Muscle of leg (tissue), 11 donors: ENCODE data around the gene ABCG5. TPM values are rescaled to one million over a fixed set of nuclear protein-coding genes. Genes with fewer than 3 reads are reported as not detected.

ENCODE experiments used
- DNase-seq: peaks from one replicate; pipeline ENCODE4 v3.0.0; 2013
- H3K27ac ChIP-seq: one replicate; pipeline ENCODE4 v1.5.1; 2013; ENCODE audit warnings: mild to moderate bottlenecking, low read length, control low read depth
- H3K27me3 ChIP-seq: one replicate; pipeline ENCODE4 v1.6.1; 2013; ENCODE audit warnings: low read length; ENCODE audit not compliant: control insufficient read depth, insufficient read depth
- H3K36me3 ChIP-seq: one replicate; pipeline ENCODE4 v1.6.1; 2013; ENCODE audit warnings: low read length; ENCODE audit not compliant: control insufficient read depth, insufficient read depth
- H3K4me1 ChIP-seq: one replicate; pipeline ENCODE4 v1.6.1; 2013; ENCODE audit warnings: low read length; ENCODE audit not compliant: control insufficient read depth, insufficient read depth
- H3K4me3 ChIP-seq: one replicate; pipeline ENCODE4 v1.5.1; 2013; ENCODE audit warnings: low read length, control low read depth
- H3K9me3 ChIP-seq: replicated peaks from 2 replicates; pipeline ENCODE4 v1.6.1; 2013; ENCODE audit warnings: low read depth, low read length; ENCODE audit not compliant: control insufficient read depth
- WGBS: methylation state at CpG from one replicate; pipeline ENCODE4 v1.1.5; 2013; ENCODE audit warnings: missing lambda C conversion rate; ENCODE audit not compliant: insufficient coverage; 5-methylcytosine and 5-hydroxymethylcytosine counted together
- polyA plus RNA-seq, 8 donors: library from polyadenylated mRNA; unstranded; fragments of 120-200 nt; gene quantifications; one replicate each; pipeline versions ENCODE4 v1.2.1 to v1.2.3, GENCODE V29; 2013; ENCODE audit warnings: inconsistent platforms in 1 of 8, low replicate concordance in 1 of 8; ENCODE audit not compliant: insufficient read length in 8 of 8, insufficient read depth in 1 of 8
- total RNA-seq: library from RNA; stranded (reverse); fragments of 120-200 nt; gene quantifications from one replicate; pipeline ENCODE4 v1.2.4, GENCODE V29; 2013

Gene ABCG5
- total and polyA plus RNA-seq, 9 donors, result 0.06 to 0.78 (median 0.11) TPM; not detected in 3

DNA sequence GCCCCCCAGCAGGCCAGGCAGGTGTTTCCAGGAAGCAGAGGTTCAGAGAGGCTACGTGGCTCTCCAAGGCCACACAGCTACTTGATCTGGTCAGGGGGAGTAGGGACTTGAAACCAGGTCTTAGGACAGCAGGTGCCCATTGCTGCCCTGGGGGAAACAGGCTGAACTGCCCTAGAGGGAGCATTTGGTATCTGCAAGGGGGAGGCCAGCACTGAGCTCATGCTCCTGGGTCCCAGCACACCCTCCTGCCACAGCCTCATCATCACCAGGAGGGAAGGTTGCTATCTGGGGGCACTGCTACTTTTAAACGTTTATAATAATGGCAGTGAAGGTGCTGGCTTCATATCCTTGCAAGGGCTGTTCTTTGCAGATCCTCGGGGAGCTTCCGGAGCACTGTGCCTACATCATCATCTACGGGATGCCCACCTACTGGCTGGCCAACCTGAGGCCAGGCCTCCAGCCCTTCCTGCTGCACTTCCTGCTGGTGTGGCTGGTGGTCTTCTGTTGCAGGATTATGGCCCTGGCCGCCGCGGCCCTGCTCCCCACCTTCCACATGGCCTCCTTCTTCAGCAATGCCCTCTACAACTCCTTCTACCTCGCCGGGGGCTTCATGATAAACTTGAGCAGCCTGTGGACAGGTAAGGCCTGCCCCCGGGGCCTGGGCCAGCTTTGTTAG, 36.3 kb upstream of the ABCG5 start:
- Histone ChIP-seq H3K27me3 (peaks cover 9% of the 10 kb centered on the region), H3K27ac (no peak overlapping the region), H3K4me1 (no peaks in the 10 kb centered on the region), H3K4me3 (no peak overlapping the region), H3K9me3 (no peaks in the 10 kb centered on the region), H3K36me3 (no peaks in the 10 kb centered on the region)
- 86% methylated on average over 10 of the region's 11 CpGs for WGBS
- DNase-seq, result no peak

DNA sequence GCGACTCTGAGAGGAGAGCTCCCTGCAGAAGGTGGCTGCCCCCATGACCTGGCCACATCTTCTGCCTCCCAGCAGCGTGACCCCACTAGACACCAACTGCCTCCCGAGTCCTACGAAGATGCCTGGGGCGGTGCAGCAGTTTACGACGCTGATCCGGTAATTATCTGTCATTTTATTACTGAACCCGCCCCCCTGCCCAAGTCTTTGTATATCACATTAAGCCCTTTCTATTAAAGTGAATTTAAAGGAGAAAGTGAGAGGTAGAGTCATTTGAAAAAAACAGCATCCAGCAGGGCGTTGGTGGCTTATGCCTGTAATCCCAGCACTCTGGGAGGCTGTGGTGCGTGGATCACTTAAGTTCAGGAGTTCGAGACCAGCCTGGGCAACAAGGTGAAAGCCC, 33.5 kb upstream of the ABCG5 start:
- WGBS, result 86% methylated on average over 2 of the region's 12 CpGs
- no peak overlapping the region for H3K27ac ChIP-seq
- no peaks in the 10 kb centered on the region for H3K36me3 ChIP-seq
- no peak for DNase-seq
- no peaks in the 10 kb centered on the region for H3K4me1 ChIP-seq
- no peaks in the 10 kb centered on the region for H3K9me3 ChIP-seq
- no peak overlapping the region for H3K4me3 ChIP-seq
- peaks cover 9% of the 10 kb centered on the region for H3K27me3 ChIP-seq

DNA sequence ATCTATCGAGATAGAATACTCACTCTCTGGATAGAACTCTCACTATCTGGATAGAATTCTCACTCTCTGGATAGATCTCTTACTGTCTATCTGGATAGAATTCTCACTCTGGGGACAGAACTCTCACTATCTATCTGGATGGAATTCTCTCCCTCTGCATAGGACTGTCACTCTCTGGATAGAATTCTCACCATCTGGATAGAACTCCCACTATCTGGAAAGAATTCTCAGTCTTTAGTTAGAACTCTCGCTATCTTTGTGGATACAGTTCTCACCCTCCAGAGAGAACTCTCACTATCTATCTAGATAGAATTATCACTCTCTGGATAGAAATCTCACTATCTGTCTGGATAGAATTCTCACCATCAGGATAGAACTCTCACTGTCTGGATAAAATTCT, 16.7 kb upstream of the ABCG5 start:
- DNase-seq, result no peak
- H3K27me3 ChIP-seq, result peaks cover 3% of the 10 kb centered on the region

DNA sequence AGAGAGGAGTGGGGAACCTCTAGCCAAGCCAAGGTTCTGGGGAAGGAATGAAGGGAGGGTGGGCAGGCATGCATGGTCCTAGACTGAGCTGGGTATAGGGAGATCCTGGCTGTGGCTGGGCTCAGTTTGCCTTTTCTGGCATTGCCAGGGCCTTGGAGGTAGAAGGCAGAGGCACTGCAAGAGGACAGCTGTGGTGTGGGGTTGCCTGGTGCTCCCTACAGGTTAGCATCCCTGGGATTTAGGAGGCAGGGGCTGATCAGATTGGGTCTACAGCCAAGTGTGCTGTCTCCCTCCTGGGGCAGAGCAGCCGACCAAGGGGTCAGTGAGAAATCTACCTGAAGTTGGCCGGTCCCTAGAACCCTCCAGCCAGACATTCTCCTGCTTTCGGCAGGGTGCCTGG, 16.0 kb upstream of the ABCG5 start:
- Histone ChIP-seq H3K27ac (no peak overlapping the region), H3K27me3 (peaks cover 3% of the 10 kb centered on the region), H3K4me3 (no peak overlapping the region), H3K9me3 (no peaks in the 10 kb centered on the region), H3K4me1 (peaks cover 6% of the 10 kb centered on the region), H3K36me3 (no peaks in the 10 kb centered on the region)
- DNase-seq, result no peak
- WGBS, result 61% methylated on average over 3 of the region's 3 CpGs

More for the DNA sequence above, 16.7 kb upstream of the ABCG5 start:
- H3K4me1 ChIP-seq, result peaks cover 6% of the 10 kb centered on the region
- no peaks in the 10 kb centered on the region for H3K36me3 ChIP-seq
- no peak overlapping the region for H3K27ac ChIP-seq
- H3K9me3 ChIP-seq, result no peaks in the 10 kb centered on the region
- no peak overlapping the region for H3K4me3 ChIP-seq
- WGBS, result 60% methylated on average over 1 of the region's 2 CpGs

DNA sequence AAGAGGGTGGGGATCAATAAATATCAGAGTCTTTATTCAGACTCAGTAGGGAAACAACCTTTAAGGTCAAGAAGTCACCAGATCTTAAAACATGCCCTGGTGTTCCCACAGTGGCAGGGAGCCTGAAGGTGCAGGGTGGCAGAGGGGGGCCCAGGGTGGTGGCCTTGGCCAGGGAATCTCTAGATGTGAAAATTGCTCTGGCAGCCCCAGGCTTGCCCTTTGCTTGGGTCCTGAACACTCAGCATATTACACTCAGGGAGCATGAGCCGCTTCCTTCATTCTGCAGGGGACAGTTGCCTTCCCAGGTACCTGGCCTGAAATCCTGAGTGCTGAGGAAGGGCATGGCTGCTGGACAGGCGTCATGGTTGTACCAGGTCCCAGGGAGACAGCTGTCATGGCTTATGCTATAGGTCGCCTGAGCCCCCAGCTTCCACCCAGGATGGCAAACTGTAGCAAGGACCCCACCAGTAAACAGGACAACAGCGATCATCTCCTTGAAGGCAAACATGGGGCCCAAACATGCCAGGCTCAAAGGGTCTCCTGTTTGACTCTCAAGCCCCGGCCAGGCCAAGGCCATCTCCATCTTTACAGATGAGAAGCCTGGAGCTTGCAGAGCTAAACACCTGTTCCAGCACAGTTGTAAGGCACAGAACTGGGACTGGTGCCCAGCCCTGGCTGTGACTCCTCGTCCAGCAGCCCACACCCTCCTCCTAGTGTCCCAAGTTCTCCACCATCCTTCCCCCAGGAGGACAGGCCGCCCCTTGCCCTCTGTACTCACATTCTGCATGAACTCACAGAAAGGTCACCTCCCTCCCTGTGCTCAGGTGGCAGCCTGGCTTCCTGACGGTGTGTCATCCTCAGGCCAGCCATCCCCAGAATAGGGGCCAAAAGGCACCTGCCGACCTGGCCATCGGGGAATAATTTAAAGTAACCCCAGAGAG, 14.8 kb upstream of the ABCG5 start:
- H3K4me3 ChIP-seq, result no peak overlapping the region
- H3K27me3 ChIP-seq, result peaks cover 3% of the 10 kb centered on the region
- WGBS, result 78% methylated on average over 7 of the region's 10 CpGs
- no peak for DNase-seq
- no peaks in the 10 kb centered on the region for H3K36me3 ChIP-seq
- peaks cover 6% of the 10 kb centered on the region for H3K4me1 ChIP-seq
- H3K9me3 ChIP-seq, result no peaks in the 10 kb centered on the region
- H3K27ac ChIP-seq, result no peak overlapping the region

DNA sequence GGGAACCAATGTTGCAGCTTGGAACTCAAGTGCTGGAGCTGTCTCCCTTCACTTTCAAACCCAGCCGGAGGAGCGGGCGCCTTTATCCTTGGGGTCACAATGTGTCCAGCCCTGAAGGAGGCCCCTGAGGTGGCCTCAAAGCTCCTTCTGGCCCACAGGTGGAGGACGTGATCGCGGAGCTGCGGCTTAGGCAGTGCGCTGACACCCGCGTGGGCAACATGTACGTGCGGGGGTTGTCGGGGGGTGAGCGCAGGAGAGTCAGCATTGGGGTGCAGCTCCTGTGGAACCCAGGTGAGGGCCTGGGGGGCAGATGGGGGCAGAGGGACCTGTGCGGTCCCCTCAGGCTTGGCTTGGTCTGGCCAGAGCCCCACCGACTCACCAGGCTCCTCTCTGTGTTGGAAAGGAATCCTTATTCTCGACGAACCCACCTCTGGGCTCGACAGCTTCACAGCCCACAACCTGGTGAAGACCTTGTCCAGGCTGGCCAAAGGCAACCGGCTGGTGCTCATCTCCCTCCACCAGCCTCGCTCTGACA, 13.6 kb upstream of the ABCG5 start:
- Histone ChIP-seq H3K4me1 (peaks cover 6% of the 10 kb centered on the region), H3K36me3 (no peaks in the 10 kb centered on the region), H3K27me3 (peaks cover 3% of the 10 kb centered on the region), H3K9me3 (no peaks in the 10 kb centered on the region), H3K4me3 (no peak overlapping the region), H3K27ac (no peak overlapping the region)
- no peak for DNase-seq
- 90% methylated on average over 12 of the region's 21 CpGs for WGBS

DNA sequence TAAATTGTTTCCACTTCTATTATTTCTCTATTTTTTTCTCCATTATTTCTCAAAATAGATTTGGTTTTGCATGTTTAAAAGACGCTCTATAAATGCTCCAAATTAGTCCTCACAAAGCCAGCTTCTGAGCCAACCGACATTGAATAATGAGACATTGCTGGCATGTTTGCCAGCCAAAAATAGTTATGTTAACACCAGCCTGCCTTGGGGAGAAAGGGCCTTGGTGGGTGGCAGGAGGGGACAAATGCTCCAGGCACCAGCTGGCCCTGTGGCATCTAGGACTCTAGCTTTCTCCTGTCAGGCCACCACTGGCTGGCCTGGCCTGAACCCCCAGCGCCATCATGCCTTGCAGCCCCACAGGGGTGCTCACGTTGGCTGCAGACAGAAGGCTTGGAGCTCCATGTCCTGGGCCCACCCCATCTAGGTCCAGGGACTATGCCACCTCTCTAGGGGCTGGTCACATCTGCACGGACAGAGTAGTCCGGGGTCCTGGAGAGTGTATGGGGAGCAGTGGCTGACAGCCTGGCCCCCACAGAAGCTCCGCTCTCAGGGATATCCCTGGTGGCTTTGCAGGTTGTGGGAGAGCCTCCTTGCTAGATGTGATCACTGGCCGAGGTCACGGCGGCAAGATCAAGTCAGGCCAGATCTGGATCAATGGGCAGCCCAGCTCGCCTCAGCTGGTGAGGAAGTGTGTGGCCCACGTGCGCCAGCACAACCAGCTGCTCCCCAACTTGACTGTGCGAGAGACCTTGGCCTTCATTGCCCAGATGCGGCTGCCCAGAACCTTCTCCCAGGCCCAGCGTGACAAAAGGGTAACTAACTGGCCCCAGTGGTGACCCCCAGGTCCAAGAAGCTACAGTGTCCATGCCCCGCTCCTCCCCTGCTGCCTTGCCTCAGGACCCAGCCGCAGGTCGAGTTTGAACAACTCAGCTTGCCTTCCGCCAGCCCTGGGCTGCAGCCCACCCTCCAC, 12.7 kb upstream of the ABCG5 start:
- H3K36me3 ChIP-seq, result no peaks in the 10 kb centered on the region
- 87% methylated on average over 16 of the region's 20 CpGs for WGBS
- H3K27me3 ChIP-seq, result peaks cover 3% of the 10 kb centered on the region
- no peak overlapping the region for H3K4me3 ChIP-seq
- H3K27ac ChIP-seq, result no peak overlapping the region
- H3K9me3 ChIP-seq, result no peaks in the 10 kb centered on the region
- DNase-seq, result no peak
- peaks cover 6% of the 10 kb centered on the region for H3K4me1 ChIP-seq

DNA sequence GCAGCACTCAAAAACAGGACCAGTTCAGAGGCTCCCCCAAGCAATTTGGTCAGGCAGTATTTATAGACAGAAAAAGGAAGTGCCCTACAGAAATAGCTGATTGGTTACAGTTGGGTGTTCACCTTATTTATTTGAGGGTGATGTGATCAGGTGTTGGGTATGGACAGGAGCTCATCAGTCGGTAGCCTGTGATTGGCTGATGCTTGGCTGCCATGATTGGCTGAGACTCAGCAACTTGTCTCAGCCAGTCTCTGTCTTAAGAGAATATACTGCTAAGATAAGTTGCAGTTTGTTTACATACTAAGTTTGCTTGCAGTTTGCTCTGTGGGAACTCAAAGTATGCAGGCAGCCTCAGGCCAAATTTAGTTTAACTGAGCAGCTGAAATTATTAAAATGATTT, 9.6 kb upstream of the ABCG5 start:
- no peak overlapping the region for H3K4me3 ChIP-seq
- H3K36me3 ChIP-seq, result no peaks in the 10 kb centered on the region
- WGBS, result 80% methylated on average over 1 of the region's 1 CpG
- no peaks in the 10 kb centered on the region for H3K9me3 ChIP-seq
- no peaks in the 10 kb centered on the region for H3K27me3 ChIP-seq
- H3K27ac ChIP-seq, result no peak overlapping the region
- H3K4me1 ChIP-seq, result peaks cover 9% of the 10 kb centered on the region
- DNase-seq, result no peak

DNA sequence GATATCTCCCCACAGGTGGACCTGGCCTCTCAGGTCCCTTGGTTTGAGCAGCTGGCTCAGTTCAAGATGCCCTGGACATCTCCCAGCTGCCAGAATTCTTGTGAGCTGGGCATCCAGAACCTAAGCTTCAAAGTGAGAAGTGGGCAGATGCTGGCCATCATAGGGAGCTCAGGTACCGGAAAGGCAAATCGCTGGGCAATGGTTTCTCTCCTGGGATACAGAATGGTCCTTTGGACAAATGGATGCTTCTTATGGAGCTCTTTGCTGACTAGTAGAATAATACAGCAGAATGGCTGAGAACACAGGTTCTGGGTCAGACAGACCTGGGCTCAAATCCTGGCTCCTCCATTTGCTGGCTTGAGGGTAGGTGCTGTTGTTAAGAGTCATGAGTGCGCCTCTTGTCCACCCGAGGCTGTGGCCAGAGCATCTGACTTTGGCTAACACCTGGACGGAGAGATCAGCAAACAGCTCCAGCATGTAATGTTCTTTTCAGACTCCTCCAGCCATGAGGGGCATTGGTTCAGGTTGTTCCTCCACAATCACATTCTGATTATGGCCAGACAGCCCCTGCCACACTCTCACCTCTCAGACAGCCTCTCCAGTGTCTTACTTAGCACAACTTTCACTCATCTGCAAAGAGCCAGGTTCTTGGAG, 7.6 kb upstream of the ABCG5 start:
- WGBS, result 94% methylated on average over 3 of the region's 5 CpGs

More for the DNA sequence above, 7.6 kb upstream of the ABCG5 start:
- Histone ChIP-seq H3K4me1 (peaks cover 6% of the 10 kb centered on the region), H3K27me3 (no peaks in the 10 kb centered on the region), H3K36me3 (no peaks in the 10 kb centered on the region), H3K9me3 (no peaks in the 10 kb centered on the region), H3K4me3 (no peak overlapping the region), H3K27ac (no peak overlapping the region)
- no peak for DNase-seq
